LNCaP clone FGC (cell line): ENCODE data around the gene TGFBRAP1.

Experiments
- DNase-seq: peaks from one replicate; pipeline ENCODE4 v3.0.0-alpha.2; 2011; ENCODE audit warnings: low read depth
- H3K4me3 ChIP-seq: 2 replicates; pipeline ENCODE4 v1.5.1; 2011; ENCODE audit warnings: mild to moderate bottlenecking, low read depth, low read length, control low read depth
- CTCF ChIP-seq: IDR thresholded peaks from 2 replicates; pipeline ENCODE4 v1.5.1; 2012; ENCODE audit warnings: mild to moderate bottlenecking; ENCODE audit not compliant: control insufficient read depth, insufficient read depth; ENCODE audit errors: extremely low read depth

TGFBRAP1 gene

DNA sequence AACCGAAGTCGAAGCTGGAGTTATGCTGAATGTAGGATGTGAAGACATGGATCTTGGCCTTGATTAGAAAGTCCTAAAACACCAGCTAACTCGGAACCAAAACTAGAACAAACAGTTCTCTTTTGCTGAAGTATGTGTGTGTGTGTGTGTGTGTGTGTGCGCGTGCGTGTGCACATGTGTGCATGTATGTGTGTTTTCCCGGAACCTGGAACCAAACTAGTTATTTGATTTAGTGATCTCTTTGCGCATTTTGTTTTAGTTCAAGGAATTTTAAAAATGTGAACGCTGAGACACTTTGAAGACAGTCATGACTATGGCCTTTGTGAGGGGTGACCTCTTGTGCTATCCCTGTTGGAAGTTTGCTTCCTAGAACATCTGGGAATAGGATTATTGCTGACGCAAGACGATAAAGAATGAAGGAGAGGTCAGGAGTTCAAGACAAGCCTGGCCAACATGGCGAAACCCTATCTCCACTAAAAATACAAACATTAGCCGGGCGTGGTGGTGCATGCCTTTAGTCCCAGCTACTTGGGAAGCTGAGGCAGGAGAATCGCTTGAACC is 45.5 kb upstream of the TGFBRAP1 start:
- no peak overlapping the region for H3K4me3 ChIP-seq
- no peak for TF ChIP-seq CTCF
- DNase-seq, result no peak

GRCh38 chr2:105373895-105374401 is 44.4 kb upstream of the TGFBRAP1 start:
- no peak for TF ChIP-seq CTCF
- no peak for DNase-seq
- H3K4me3 ChIP-seq, result no peak overlapping the region

DNA sequence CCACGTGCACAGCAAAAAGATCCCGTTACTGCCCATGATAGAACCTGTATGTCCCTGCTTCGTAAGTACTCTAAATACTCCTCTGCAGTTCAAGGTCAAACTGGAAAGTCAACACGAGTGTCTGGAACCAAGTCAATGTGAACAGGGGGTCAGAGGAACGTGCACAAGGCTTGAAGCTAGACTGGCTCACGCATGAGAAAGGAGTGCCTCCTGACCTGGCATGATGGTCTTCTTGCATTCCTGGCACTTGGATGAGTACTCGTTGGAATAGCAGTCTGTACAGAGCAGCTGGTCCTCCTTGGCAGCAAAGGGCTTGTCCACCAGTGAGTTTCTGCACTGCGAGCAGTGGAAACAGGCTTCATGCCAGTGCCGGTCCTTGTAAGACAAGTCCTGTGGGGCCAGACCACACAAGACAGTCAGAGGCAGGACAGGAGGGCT is 43.8 kb upstream of the TGFBRAP1 start:
- no peak for TF ChIP-seq CTCF
- no peak for DNase-seq
- no peak overlapping the region for H3K4me3 ChIP-seq

- H3K4me3 ChIP-seq, result no peak overlapping the region
- DNase-seq, result no peak
- no peak for TF ChIP-seq CTCF
Measured at GRCh38 chr2:105371810-105372209, 42.3 kb upstream of the TGFBRAP1 start.

DNA sequence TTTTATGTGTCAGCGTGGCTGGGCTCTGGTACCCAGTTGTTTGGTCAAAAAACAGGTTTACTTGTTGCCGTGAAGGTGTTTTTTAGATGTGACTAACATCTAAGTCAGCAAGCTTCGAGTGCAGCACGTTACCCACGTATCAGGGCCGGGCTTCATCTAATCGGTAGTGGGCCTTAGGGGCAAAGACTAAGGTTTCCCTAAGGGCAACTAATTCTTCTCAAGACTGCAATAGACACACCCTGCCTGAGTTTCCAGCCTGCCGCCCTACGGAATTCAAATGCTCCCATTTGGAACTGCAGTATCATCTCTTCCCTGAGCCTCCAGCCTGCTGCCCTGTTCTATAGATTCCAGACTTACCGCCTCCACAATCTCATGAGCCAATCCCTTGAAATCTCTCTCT is 41.6 kb upstream of the TGFBRAP1 start:
- H3K4me3 ChIP-seq, result no peak overlapping the region
- TF ChIP-seq CTCF, result no peak
- DNase-seq, result no peak

DNA sequence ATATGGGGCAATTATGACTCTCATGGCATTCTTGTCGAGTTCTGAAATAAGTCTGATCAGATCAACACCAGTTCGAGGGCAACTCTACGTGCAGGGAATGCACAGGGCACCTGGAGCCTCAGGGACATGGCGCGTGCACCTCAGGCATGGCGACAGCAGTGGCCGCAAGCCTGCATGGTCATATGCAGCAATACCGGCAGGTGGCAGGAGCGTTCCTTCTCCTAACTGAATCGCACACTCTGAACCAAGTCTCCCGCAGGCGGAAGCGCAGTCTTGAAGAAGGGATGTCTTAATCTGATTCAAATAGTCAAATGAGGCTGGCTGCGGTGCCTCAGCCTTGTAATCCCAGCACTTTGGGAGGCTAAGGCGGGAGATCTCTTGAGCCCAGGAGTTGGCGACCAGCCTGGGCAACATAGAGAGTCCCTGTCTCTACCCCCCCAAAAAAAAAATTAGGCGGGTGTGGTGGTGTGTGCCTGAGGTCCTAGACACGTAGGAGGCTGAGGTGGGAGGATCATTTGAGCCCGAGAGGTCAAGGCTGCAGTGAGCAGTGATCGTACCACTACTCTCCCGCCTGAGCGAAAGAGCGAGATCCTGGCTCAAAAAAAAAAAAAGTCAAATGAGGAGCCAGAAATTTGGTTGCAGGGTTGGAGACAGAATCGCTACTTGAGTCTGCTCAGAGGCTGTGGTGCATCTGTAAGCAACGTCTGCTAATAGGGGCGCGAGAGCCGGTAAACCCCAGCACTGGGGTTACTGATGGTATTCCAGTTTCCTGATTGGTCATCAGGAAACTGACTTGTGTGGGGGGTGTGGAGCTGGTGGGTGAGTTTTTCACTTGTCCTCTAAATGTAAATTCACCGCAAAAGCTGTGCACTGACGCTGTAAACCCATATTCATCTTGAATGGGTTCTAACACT is 40.5 kb upstream of the TGFBRAP1 start:
- DNase-seq, result peak; percentile 68
- peak; percentile 98 for TF ChIP-seq CTCF
- H3K4me3 ChIP-seq, result no peak overlapping the region
